Measurements from ENCODE around the gene PPP3R1. TPM values are rescaled to one million over a fixed set of nuclear protein-coding genes. Genes with fewer than 3 reads are reported as not detected.

PPP3R1 gene
- total RNA-seq, 1 donor from 2014 or later = 14.5 TPM

GRCh38 chr2:68196120-68196716 lies 56.1 kb downstream of the PPP3R1 start:
- peak; percentile 58 for TF ChIP-seq CTCF (conservative IDR thresholded peaks at IDR 0.05; ENCODE audit: low read depth, low read length)
- DNase-seq (ENCODE audit: low read depth) = no peak
- H3K4me3 ChIP-seq (ENCODE audit: low read depth, low read length) = no peak overlapping the region

- DNase-seq (ENCODE audit: low read depth) = no peak
- no peak for TF ChIP-seq CTCF (conservative IDR thresholded peaks at IDR 0.05; ENCODE audit: low read depth, low read length)
- no peak overlapping the region for H3K4me3 ChIP-seq (ENCODE audit: low read depth, low read length)
These were observed 57.2 kb downstream of the PPP3R1 start for GRCh38 chr2:68195096-68195495.

GRCh38 chr2:68193787-68194372 lies 58.5 kb downstream of the PPP3R1 start:
- no peak overlapping the region for H3K4me3 ChIP-seq (ENCODE audit: low read depth, low read length)
- DNase-seq (ENCODE audit: low read depth) = no peak
- TF ChIP-seq CTCF (conservative IDR thresholded peaks at IDR 0.05; ENCODE audit: low read depth, low read length) = no peak

- no peak for DNase-seq (ENCODE audit: low read depth)
- no peak for TF ChIP-seq CTCF (conservative IDR thresholded peaks at IDR 0.05; ENCODE audit: low read depth, low read length)
- H3K4me3 ChIP-seq (ENCODE audit: low read depth, low read length) = no peak overlapping the region
These were observed 59.2 kb downstream of the PPP3R1 start for GRCh38 chr2:68193144-68193543.

GRCh38 chr2:68190991-68191731 lies 61.2 kb downstream of the PPP3R1 start:
- no peak for DNase-seq (ENCODE audit: low read depth)
- TF ChIP-seq CTCF (conservative IDR thresholded peaks at IDR 0.05; ENCODE audit: low read depth, low read length) = no peak
- no peak overlapping the region for H3K4me3 ChIP-seq (ENCODE audit: low read depth, low read length)

- H3K4me3 ChIP-seq (ENCODE audit: low read depth, low read length) = no peak overlapping the region
- no peak for DNase-seq (ENCODE audit: low read depth)
- no peak for TF ChIP-seq CTCF (conservative IDR thresholded peaks at IDR 0.05; ENCODE audit: low read depth, low read length)
These were observed 62.1 kb downstream of the PPP3R1 start for GRCh38 chr2:68189991-68190784.
